ENCODE results near the gene SLC25A43.

SLC25A43 gene

DNA sequence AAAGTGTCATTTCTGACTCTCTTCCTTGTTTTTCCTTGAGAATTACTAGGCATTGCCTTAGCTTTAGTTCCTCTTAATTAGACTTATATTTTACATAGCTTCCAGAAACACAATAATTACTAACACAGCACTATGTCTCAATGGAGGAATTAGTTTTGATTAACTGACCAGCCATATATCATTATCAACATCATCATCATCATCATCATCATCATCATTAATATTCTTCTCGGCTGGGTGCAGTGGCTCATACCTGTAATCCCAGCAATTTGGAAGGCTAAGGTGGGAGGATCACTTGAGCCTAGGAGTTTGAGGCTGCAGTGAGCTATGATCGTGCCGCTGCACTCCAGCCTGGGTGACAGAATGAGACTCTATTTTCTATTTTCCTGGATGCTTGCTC lies 66.4 kb downstream of the SLC25A43 start:
- H3K4me1 Mint-ChIP-seq (ENCODE audit: low read depth in 2 of 2), result peaks cover 0 to 6% of the 10 kb centered on the region in 2 donors
- no peak overlapping the region for H3K4me3 Mint-ChIP-seq
- H3K27ac Mint-ChIP-seq, result no peak overlapping the region
- H3K36me3 Mint-ChIP-seq (ENCODE audit: insufficient read depth), result peaks cover 20% of the 10 kb centered on the region
- H3K27me3 Mint-ChIP-seq, result no peaks in the 10 kb centered on the region
- ATAC-seq (replicated peaks) (no peak), DNase-seq (no peak)
- H3K9me3 Mint-ChIP-seq, result no peaks in the 10 kb centered on the region

DNA sequence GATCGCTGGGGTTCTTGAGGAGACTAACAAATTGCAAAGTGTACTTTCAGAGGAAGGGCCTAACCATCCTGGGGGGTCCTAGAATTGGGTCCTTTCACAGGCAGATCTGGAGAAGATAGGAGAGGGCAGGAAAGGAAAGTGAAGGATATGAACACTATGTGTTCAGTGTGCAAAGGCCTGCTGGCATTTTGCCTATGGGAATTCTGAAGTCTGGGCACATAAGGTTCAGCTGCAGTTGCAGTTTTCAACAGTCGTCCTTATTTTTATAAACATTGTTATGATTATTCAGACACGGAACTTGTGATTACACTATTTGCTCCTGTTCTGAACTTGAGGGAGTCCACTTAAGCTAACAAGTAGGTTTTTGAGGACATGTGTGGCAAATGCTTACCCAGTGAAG lies 67.8 kb downstream of the SLC25A43 start:
- no peaks in the 10 kb centered on the region for H3K27me3 Mint-ChIP-seq
- H3K27ac Mint-ChIP-seq, result no peak overlapping the region
- no peak for ATAC-seq (replicated peaks)
- DNase-seq, result no peak
- no peaks in the 10 kb centered on the region for H3K9me3 Mint-ChIP-seq
- H3K4me1 Mint-ChIP-seq (ENCODE audit: low read depth in 2 of 2), result peaks cover 0 to 6% of the 10 kb centered on the region in 2 donors
- no peak overlapping the region for H3K4me3 Mint-ChIP-seq
- peaks cover 33% of the 10 kb centered on the region for H3K36me3 Mint-ChIP-seq (ENCODE audit: insufficient read depth)

- no peak overlapping the region for H3K4me3 Mint-ChIP-seq
- H3K36me3 Mint-ChIP-seq (ENCODE audit: insufficient read depth), result peaks cover 33% of the 10 kb centered on the region
- no peak for ATAC-seq (replicated peaks)
- no peak overlapping the region for H3K27ac Mint-ChIP-seq
- peaks cover 0 to 6% of the 10 kb centered on the region in 2 donors for H3K4me1 Mint-ChIP-seq (ENCODE audit: low read depth in 2 of 2)
- no peaks in the 10 kb centered on the region for H3K9me3 Mint-ChIP-seq
- no peaks in the 10 kb centered on the region for H3K27me3 Mint-ChIP-seq
- no peak for DNase-seq
Measured at GRCh38 chrX:119467433-119467832, 68.3 kb downstream of the SLC25A43 start.

DNA sequence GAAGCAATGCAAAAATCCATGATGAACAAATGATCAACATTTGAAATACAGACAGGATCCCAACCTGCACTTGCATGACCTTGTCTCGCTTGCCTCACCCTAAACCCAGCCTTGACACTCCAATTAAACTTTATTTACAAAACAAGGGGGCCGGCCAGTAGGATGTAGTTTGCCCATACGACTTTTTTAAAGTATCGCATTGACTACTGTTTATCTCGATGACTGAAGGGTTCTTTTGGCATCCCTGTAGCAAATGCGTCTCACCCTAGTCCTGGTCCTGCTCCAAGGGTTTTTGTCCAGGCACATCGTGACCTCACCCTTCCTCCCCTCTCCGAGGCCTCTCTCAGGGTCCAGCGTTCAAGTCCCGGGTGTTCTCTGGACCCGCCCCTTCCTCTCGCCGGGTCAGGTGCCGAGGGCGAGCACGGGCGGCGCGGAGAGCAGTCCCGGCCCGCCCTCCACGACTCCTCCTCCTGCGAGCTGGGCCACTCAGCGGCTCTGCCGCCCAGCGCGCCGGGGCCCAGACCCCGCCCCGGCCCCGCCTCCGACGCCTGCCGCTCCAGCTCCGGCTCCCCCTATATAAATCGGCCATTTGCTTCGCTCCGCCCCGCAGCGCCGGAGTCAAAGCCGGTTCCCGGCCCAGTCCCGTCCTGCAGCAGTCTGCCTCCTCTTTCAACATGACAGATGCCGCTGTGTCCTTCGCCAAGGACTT lies 68.9 kb downstream of the SLC25A43 start, which contains the start of gene SLC25A5:
SLC25A5 (plus strand) TSS at position 603 of the 709 bp plus-strand sequence; CDS start at position 675, 72 bp downstream.
- Mint-ChIP-seq H3K4me1 (ENCODE audit: low read depth in 2 of 2) (peaks cover 0 to 6% of the 10 kb centered on the region in 2 donors), H3K4me3 (peak within 1 kb of the TSS; percentile 90 to 91), H3K27me3 (no peaks in the 10 kb centered on the region), H3K36me3 (ENCODE audit: insufficient read depth) (peaks cover 33% of the 10 kb centered on the region), H3K27ac (peak within 1 kb of the TSS; percentile 86 to 93), H3K9me3 (no peaks in the 10 kb centered on the region)
- ATAC-seq (replicated peaks) (peak; percentile 85), DNase-seq (peak; percentile 72 to 73 (median 73))

DNA sequence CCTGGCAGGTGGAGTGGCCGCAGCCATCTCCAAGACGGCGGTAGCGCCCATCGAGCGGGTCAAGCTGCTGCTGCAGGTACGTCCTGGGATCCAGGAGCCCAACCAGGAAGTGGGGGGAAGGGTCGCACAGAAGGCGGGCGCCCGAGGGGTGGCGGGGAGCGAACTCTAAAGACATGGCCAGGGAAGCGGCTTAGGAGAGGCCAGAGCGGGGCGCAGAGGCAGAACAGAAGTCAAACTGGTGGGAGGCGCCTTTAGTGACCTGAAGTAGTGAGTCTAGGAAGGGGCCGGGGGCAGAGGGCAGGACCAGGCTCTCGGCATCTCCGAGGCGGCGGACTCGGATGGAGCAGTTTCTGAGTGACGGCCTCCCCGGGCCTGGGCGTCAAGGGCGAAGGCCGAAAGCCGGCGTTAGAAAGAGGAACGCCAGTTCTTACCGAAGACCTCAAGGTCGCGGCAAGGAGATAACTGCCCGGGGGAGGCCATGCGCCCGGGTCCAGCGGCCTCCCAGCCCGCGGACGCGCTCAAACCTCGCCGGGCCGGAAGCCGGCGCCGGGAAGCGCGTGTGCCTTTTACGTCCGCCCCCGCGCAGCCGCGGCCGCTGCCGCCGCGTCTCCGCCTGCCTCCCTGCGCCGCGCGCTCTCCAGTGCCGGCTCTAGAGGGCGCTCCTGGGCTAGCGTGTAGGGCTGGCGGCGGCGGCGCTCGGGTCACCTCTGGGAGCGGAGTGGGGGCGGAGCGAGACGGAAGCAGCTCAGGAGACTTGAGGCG lies 69.6 kb downstream of the SLC25A43 start:
- H3K9me3 Mint-ChIP-seq, result no peaks in the 10 kb centered on the region
- H3K4me3 Mint-ChIP-seq, result peak overlapping the region; percentile 90 to 91
- H3K4me1 Mint-ChIP-seq (ENCODE audit: low read depth in 2 of 2), result peaks cover 0 to 6% of the 10 kb centered on the region in 2 donors

GRCh38 chrX:119469313-119469635 lies 70.1 kb downstream of the SLC25A43 start:
- peak overlapping the region; percentile 86 to 93 for H3K27ac Mint-ChIP-seq
- H3K4me3 Mint-ChIP-seq, result peak overlapping the region; percentile 90 to 91
- H3K36me3 Mint-ChIP-seq (ENCODE audit: insufficient read depth), result peaks cover 33% of the 10 kb centered on the region
- no peaks in the 10 kb centered on the region for H3K9me3 Mint-ChIP-seq
- no peak for ATAC-seq (replicated peaks)
- peaks cover 0 to 6% of the 10 kb centered on the region in 2 donors for H3K4me1 Mint-ChIP-seq (ENCODE audit: low read depth in 2 of 2)
- DNase-seq, result no peak
- H3K27me3 Mint-ChIP-seq, result no peaks in the 10 kb centered on the region

More for the DNA sequence above, 69.6 kb downstream of the SLC25A43 start:
- Mint-ChIP-seq H3K36me3 (ENCODE audit: insufficient read depth) (peaks cover 33% of the 10 kb centered on the region), H3K27ac (peak overlapping the region; percentile 86 to 93), H3K27me3 (no peaks in the 10 kb centered on the region)
- peak; percentile 73 for ATAC-seq (replicated peaks)
- peak; percentile 83 to 87 (median 85) for DNase-seq

GRCh38 chrX:119474615-119475388 lies 75.7 kb downstream of the SLC25A43 start:
- H3K4me1 Mint-ChIP-seq (ENCODE audit: low read depth in 2 of 2), result no peaks in the 10 kb centered on the region
- peaks cover 20% of the 10 kb centered on the region for H3K36me3 Mint-ChIP-seq (ENCODE audit: insufficient read depth)
- no peak overlapping the region for H3K4me3 Mint-ChIP-seq
- H3K9me3 Mint-ChIP-seq, result no peaks in the 10 kb centered on the region
- ATAC-seq (replicated peaks) (no peak), DNase-seq (no peak)
- no peaks in the 10 kb centered on the region for H3K27me3 Mint-ChIP-seq
- H3K27ac Mint-ChIP-seq, result no peak overlapping the region

DNA sequence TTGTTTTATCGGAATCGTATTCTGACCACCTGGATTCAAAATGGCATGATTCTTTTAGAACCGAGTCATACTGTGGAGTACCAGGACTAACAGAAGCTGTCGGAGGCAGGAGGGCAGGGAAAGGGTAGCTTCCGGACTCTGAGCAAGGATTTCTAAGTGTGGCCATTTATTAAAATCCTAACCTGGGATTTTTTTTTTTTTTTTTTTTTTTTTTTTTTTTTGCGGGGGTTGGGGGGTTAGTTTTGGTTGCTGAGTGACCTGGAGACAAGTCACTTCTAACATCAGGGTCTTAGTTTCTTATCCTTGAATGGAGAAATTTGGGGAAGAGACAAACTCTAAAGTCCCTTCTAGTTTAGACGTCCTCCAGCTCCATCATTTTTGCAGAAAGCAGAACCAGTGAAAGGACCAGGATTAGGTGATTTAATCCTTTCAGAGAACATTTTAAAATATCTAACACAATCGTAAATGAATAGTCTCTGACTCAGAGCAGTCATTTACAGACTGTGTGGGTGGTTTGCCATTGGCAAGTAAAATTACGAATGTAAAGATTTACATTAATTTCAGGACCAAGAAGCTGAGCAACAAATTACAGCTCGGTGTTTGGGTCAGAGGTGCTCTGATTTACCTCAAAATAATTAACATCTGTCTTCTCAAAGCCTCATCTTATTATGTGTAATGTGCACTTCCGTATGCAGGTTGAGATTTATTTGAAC lies 76.4 kb downstream of the SLC25A43 start:
- no peak for DNase-seq
- no peak overlapping the region for H3K27ac Mint-ChIP-seq

DNA sequence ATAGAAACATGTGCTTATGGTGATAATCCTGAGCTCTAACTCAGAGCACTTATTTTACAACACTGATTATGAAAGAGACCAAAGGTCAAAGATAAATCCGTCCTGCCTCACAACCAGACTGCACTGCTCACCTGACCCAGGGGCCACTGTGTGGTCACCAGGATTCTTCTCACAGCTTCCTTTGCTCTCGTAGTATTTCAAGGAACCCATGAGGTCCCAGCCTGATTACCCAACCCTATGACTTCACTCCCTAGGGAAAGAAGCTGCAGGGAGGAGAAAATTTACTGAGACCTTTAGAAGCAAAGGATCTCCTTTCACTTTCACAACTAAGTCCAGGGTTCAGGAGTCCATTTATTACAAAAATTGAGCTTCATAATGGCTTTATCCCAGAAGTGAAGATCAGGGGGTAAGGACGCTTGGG lies 78.7 kb downstream of the SLC25A43 start:
- H3K27me3 Mint-ChIP-seq, result no peaks in the 10 kb centered on the region
- DNase-seq, result no peak
- peaks cover 3 to 4% of the 10 kb centered on the region in 2 donors for H3K4me1 Mint-ChIP-seq (ENCODE audit: low read depth in 2 of 2)
- no peak overlapping the region for H3K4me3 Mint-ChIP-seq
- H3K27ac Mint-ChIP-seq, result no peak overlapping the region
- no peaks in the 10 kb centered on the region for H3K9me3 Mint-ChIP-seq
- H3K36me3 Mint-ChIP-seq (ENCODE audit: insufficient read depth), result no peaks in the 10 kb centered on the region
- no peak for ATAC-seq (replicated peaks)

More for the DNA sequence above, 76.4 kb downstream of the SLC25A43 start:
- Mint-ChIP-seq H3K36me3 (ENCODE audit: insufficient read depth) (peaks cover 14% of the 10 kb centered on the region), H3K4me1 (ENCODE audit: low read depth in 2 of 2) (no peaks in the 10 kb centered on the region), H3K9me3 (no peaks in the 10 kb centered on the region), H3K4me3 (no peak overlapping the region), H3K27me3 (no peaks in the 10 kb centered on the region)
- no peak for ATAC-seq (replicated peaks)

GRCh38 chrX:119478504-119478903 lies 79.4 kb downstream of the SLC25A43 start:
- Mint-ChIP-seq H3K27me3 (no peaks in the 10 kb centered on the region), H3K36me3 (ENCODE audit: insufficient read depth) (no peaks in the 10 kb centered on the region), H3K27ac (no peak overlapping the region), H3K9me3 (no peaks in the 10 kb centered on the region), H3K4me1 (ENCODE audit: low read depth in 2 of 2) (peaks cover 6 to 7% of the 10 kb centered on the region in 2 donors), H3K4me3 (no peak overlapping the region)
- no peak for DNase-seq
- ATAC-seq (replicated peaks), result no peak

DNA sequence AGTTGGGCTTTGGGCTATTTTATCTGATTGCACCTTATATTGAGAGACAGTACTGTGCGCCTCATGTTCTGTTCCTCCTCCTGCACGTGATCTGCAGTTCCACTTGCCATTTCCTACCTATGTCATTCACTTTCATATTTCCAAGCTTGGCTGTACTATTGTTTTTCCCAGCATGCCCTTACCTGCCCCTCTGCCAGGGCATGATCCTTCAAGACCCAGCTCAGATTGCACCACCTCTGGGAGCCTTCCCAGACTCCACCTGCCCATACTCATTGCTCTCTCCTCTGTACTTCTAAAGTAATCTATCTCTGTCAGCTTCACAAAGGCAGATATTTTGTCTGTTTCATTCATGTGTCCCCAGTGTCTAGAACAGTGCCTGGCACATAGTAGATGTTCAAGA lies 80.7 kb downstream of the SLC25A43 start:
- Mint-ChIP-seq H3K36me3 (ENCODE audit: insufficient read depth) (no peaks in the 10 kb centered on the region), H3K4me3 (no peak overlapping the region), H3K4me1 (ENCODE audit: low read depth in 2 of 2) (peaks cover 6 to 7% of the 10 kb centered on the region in 2 donors), H3K27me3 (no peaks in the 10 kb centered on the region), H3K27ac (no peak overlapping the region), H3K9me3 (no peaks in the 10 kb centered on the region)
- ATAC-seq (replicated peaks) (no peak), DNase-seq (no peak)

- no peak for DNase-seq
- Mint-ChIP-seq H3K4me1 (ENCODE audit: low read depth in 2 of 2) (peaks cover 6 to 7% of the 10 kb centered on the region in 2 donors), H3K36me3 (ENCODE audit: insufficient read depth) (no peaks in the 10 kb centered on the region), H3K9me3 (no peaks in the 10 kb centered on the region), H3K27ac (no peak overlapping the region), H3K4me3 (no peak overlapping the region), H3K27me3 (no peaks in the 10 kb centered on the region)
- ATAC-seq (replicated peaks), result no peak
Measured at GRCh38 chrX:119481323-119481801, 82.2 kb downstream of the SLC25A43 start.

GRCh38 chrX:119482041-119482440 lies 82.9 kb downstream of the SLC25A43 start:
- no peak for ATAC-seq (replicated peaks)
- no peak overlapping the region for H3K27ac Mint-ChIP-seq
- peaks cover 6 to 7% of the 10 kb centered on the region in 2 donors for H3K4me1 Mint-ChIP-seq (ENCODE audit: low read depth in 2 of 2)

More at GRCh38 chrX:119482041-119482440, 82.9 kb downstream of the SLC25A43 start:
- DNase-seq, result no peak
- Mint-ChIP-seq H3K36me3 (ENCODE audit: insufficient read depth) (no peaks in the 10 kb centered on the region), H3K9me3 (no peaks in the 10 kb centered on the region), H3K4me3 (peak overlapping the region; percentile 72 to 76), H3K27me3 (no peaks in the 10 kb centered on the region)
